GM20431 (cell line): ENCODE measurements around the gene DUS2.
"Not testable (repeated sequence)": the region's sequence is repeated elsewhere in the genome, so short reads cannot be mapped to it uniquely, and the experiment has no call there.

Source experiments
- in situ Hi-C: fragments of 300-500 bp; cut with MseI, MboI; formaldehyde crosslinking; loops from one replicate; pipeline ENCODE4 v1.15.0; 2020; ENCODE audit warnings: low sequenced_read_pairs; ENCODE audit not compliant: unreplicated experiment

The DUS2 gene

DNA sequence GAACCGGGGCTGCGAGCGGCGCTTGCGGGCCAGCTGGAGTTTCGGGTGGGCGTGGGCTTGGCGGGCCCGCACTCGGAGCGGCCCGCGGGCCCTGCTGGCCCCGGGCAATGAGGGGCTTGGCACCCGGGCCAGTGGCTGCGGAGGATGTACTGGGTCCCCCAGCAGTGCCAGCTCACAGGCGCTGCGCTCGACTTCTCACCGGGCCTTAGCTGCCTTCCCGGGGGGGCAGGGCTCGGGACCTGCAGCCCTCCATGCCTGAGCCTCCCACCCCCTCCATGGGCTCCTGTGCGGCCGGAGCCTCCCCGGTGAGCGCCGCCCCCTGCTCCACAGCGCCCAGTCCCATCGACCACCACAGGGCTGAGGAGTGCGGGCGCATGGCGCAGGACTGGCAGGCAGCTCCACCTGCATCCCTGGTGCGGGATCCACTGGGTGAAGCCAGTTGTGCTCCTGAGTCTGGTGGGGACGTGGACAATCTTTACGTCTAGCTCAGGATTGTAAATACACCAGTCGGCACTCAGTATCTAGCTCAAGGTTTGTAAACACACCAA lies 24.8 kb upstream of the DUS2 start:
- in situ Hi-C loops, result not testable (repeated sequence)

DNA sequence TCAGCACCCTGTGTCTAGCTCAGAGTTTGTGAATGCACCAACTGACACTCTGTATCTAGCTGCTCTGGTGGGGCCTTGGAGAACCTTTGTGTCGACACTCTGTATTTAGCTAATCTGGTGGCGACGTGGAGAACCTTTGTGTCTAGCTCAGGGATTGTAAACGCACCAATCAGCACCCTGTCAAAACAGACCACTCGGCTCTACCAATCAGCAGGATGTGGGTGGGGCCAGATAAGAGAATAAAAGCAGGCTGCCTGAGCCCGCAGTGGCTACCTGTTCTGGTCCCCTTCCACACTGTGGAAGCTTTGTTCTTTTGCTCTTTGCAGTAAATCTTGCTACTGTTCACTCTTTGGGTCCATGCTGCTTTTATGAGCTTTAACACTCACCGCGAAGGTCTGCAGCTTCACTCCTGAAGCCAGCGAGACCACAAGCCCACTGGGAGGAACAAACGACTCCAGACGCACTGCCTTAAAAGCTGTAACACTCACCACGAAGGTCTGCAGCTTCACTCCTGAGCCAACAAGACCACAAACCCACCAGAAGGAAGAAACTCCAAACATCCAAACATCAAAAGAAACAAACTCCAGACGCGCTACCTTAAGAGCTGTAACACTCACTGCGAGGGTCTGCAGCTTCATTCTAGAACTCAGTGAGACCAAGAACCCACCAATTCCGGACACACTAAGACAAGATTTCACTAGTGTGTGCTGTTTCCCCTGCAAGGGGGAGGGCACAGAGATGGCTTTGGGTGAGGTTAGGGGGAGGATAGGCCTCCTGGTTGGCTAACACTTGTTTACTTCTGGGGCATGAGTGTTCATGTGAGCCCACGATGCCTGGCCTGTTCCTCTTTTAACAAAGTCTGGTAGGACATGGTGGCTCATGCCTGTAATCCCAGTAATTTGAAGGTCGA lies 24.1 kb upstream of the DUS2 start, which contains the start of gene DPEP2:
DPEP2 (minus strand) TSS at position 706 of the 910 bp plus-strand sequence. CDS start 6,272 bp downstream, outside the sequence.
- in situ Hi-C loops, result not testable (repeated sequence)

DNA sequence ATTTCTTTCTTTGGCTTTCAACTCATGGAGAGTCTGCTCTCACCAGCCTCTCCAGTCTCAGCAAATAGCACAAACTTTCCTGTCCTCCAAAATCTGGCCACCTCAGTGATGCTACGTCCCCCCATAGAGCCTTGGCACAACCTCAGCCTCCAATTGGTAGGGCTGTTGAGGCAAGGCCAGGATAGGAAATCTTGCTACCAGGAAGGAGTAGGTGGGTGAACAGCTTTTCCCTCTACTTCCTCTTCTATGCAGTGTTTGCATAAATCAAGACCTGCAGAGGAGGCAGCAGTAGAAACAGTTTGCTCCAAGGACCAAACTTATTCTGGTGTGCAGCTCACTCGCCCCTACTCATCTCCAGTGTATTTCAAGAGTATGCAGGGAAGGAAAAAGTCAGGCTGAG lies 23.1 kb upstream of the DUS2 start:
- in situ Hi-C loops, result no loop called here

DNA sequence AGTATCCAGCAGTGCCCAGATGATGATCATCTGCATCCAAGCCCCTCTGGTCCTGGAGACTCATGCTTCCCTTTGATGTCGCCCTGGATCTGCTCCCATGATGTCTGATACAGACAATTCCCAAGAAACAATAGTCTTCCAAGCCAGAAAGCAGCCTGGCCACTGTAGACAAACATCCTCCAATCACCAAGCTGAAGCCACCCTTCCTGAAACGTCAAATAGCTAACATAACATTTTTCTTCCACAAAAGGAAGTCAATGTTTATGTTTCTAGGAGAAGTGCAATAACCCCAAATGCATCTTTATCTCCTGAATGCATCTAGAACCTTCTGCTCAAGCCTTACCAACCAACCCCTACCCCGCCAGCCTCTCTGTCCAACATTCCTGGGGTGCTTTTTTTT lies 22.6 kb upstream of the DUS2 start:
- in situ Hi-C loops, result no loop called here

DNA sequence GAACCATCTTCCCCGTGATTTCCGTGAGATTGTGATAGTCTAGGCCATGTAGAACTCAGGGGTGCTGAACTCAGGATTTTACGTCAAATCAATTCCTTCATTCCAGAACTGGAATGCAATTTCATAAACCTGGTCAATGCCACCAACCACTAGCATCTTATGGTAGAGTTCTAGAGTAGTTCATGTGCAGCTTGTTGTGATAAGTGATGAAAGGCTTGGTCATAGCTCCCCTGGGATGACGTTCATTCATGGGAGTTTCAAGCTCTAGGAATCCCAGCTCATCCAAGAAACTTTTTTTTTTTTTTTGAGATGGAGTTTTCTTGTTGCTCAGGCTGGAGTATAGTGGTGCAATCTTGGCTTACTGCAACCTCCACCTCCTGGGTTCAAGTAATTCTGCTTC lies 20.1 kb upstream of the DUS2 start:
- in situ Hi-C loops, result no loop called here

DNA sequence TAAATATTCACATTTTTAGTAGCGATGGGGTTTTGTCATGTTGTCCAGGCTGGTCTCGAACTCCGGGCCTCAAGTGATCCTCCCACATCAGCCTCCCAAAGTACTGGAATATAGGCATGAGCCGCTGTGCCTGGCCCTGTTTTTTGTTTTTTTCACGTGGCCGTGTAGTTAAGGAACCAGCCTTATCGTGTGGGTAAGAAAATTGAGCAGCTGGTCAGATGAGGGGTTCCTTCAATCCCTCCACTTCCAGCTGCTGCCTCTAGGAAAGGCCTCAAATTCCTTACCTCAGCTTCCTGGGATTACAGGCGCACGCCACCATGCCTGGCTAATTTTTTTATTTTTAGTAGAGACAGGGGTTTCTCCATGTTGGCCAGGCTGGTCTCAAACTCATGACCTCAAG lies 17.9 kb upstream of the DUS2 start:
- in situ Hi-C loops, result no loop called here

DNA sequence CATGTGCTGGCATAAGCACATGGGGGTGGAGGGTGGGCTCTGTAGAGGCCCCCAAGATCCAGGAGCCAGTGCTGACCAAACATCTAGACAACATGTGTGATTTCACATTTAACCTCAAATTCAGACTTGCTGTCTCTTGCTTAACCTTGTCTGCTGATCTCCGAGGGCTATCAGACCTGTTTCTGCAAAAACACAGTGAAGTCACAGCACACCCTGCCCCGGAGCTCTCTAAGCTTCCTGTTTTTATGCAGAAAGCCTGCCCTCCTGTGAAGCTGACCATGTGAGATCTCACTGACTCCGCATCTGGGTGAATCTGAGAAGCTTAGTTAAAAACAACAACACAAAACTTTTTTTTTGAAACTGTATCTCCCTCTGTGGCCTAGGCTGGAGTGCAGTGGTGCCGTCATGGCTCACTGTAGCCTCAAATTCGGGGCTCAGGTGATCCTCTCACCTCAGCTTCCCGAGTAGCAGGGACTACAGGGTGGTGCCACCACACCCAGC lies 17.2 kb upstream of the DUS2 start:
- in situ Hi-C loops, result no loop called here

DNA sequence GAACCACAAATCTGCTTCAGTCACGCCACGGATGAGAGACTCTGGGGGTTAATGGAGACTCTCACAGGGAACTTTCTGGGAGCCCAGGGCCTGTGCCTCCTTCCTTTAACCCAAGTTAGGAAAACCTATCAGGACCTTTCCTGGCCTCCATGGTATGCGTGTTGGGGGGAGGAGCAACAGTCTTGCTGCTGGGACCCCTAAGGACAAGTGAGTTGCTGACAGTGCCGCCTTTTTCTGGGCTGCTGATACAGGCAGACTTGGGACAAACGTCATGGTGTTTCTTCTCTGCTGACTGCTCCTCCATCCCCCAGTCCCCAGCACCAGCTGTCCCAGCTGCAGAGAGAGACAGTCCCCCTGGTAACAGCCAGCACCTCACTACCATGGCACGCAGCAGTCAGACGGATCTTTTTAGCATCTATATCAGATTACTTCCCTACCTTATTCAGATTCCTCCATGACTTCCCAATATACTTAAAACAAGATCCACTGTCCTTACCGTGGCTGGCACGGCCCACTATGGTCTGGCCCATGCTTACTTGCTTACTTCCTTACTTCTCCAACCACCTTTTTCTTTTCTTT lies 13.8 kb upstream of the DUS2 start:
- in situ Hi-C loops, result no loop called here

DNA sequence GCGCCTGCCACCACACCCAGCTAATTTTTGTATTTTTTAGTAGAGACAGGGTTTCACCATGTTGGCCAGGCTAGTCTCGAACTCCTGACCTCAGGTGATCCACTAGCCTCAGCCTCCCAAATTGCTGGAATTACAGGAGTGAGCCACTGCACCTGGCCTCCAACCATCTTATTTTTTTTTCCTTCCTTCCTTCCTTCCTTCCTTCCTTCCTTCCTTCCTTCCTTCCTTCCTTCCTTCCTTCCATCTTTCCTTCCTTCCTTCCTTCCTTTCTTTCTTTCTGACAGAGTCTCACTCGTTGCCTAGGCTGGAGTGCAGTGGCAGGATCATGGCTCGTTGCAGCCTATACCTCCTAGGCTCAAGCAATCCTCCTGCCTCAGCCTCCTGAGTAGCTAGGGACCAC lies 13.2 kb upstream of the DUS2 start:
- in situ Hi-C loops, result not testable (repeated sequence)

DNA sequence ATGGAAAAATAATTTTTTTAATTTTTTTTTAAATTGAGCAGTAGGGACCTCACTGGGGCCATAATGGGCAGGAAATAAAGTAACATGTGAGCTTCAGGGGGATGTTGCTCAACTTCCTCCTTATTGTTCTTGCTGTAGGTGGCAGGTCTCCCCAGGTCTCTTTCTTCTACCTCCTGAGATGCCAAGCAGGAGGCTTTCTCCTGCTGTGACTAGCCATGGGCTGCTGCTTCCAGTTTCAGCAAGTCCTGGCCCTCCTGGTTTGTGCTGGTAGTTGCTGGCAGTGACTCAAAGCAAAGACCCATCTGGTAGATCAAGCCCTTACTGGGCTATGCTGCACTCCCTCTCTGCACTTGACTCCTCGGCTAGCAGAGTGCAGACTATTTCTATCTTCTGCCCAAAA lies 9.6 kb upstream of the DUS2 start:
- in situ Hi-C loops, result no loop called here

DNA sequence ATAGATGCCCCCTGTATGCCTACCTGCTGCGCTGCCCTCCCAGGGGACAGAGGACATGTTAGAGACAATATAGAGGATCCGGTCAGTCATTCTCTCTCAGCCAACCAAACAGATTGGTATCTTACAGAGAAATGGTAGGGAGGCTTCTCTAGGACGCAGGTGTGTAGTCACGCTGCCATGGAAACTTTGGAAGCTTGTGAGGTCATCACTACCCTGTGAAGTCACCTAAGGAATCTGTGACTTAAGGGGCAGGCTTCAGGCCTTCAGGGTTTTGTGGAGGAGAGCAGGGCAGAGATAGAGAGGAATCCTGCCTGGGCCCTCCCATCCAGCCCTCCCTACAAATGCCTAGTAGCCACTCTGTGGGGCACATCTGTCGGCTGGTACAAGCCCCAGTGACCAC lies 7.4 kb upstream of the DUS2 start, which contains the start of gene DPEP2NB:
DPEP2NB (minus strand) TSS at position 231 of the 400 bp plus-strand sequence; CDS start at position 90, 141 bp downstream.
- in situ Hi-C loops, result no loop called here

DNA sequence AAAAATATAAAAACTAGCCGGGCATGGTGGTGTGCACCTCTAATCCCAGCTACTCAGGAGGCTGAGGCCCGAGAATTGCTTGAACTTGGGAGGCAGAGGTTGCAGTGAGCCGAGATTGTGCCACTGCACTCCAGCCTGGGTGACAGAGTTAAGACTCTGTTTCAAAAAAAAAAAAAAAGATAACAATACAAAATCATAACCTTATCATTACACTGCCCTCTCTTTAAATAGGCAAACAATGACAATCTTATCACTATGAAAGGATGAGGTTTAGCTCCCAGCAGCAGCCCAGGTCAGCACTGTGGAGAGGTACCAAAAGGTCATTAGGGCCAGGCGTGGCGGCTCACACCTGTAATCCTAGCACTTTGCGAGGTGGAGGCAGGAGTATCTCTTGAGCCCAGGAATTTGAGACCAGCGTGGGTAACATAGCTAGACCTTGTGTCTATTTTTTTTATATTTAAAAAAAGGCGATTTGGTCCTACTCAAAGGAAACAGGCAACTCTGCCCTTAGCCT lies 3.9 kb upstream of the DUS2 start:
- in situ Hi-C loops, result no loop called here

DNA sequence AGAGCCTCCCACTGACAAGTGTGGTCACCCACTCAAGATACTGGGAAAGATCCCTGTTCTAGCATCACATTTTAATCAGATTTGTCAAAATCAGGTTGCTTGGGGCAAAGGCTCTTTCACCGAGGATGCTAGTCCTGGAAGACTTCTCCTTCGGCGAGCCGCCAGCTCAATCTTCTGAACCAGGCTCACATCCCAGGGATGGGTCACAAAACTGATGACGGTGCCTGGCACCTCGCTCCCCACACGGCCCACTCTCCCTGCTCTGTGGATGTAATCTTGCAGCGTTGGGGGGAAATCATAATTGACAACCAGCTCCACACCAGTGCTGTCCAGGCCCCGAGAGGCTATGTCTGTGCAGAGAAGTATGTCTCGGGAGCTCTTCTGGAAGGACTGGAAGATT lies 1.6 kb upstream of the DUS2 start:
- in situ Hi-C loops, result no loop called here

DNA sequence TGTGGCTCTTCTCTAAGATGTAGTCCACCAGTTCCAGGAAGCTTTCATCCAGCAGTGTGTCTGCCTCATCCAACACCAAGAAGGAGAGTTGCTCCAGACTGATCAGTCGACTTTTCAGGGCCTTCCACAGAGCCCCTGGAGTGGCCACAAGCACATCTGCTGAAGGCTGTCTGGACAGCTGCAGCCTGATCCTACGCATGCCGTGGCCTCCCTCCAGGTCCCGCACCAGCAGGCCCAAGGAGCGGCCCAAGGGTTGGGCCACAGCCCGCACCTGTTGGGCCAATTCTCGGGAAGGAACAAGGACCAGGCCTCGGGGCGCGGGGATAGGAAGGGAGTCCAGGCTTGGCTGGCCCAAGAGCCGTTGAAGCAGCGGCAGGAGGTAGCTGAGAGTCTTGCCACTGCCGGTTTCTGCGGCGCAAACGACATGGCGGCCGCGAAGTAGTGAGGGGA lies 781 bp upstream of the DUS2 start:
- in situ Hi-C loops, result no loop called here

DNA sequence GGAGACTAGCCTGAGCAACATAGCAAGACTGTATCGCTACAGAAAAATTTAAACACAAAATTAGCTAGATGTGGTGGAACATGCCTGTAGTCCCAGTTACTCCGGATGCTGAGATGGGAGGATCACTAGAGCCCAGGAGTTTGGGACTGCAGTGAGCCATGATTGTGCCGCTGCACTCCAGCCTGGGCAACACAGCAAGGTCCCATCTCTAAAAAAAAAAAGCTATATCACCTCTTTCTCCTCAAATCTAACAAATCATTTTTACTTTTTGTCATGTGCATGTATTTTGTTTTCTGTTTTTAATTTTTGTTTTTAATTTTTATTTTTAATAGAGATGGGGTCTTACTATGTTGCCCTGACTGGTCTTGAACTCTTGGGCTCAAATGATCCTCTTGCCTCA lies 5.9 kb downstream of the DUS2 start:
- in situ Hi-C loops, result no loop called here

DNA sequence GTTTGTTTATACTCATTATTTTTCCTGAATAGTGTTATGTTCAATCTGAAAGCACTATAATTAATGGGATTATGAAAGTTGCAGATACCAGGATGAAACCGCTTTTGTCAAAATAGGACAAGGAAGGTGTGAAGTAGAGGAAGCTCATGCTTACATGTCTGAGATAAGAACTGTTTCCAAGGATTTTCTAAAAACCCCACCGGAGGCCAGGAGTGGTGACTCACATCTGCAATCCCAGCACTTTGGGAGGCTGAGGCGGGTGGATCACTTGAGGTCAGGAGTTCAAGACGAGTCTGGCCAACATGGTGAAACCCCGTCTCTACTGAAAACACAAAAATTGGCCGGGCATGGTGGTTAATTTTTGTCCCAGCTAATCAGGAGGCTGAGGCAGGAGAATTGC lies 7.0 kb downstream of the DUS2 start:
- in situ Hi-C loops, result not testable (repeated sequence)

DNA sequence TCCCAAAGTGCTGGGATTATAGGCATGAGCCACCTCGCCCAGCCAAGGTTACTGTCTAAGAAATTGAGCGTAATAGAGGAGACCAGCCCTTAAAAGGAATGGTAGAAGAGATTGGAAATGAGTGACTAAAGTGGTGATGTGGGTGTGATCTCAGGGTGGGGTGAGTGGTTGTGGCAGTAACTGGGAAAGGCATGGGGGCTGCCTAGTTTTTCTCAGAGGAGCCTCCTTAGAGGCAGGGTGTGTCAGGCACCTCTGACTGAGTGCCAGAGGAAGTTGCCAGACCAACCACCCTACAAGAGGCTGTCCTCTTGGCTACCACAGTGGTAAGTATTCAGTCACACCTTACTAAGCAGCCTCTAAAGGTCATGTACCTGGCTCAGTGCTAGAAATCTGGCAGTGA lies 8.9 kb downstream of the DUS2 start:
- in situ Hi-C loops, result no loop called here

DNA sequence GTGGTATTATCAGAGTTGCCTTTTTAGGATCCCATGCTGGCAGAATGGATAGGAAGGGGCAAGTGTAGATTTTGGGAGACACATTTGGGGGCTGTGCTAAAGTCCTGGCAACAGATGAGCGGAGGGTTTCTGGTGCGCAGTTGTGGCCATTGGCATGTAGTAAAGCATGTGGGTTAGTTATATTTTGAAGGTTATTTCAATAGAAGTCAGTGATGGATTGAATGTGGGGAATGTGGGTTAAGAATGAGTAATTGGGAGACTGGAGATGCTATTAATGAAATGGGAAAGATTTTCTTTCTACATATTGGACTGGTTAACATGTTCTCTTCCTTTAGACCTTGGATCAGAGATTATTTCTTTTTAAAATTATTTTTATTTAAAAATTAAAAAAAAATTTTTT lies 10.0 kb downstream of the DUS2 start:
- in situ Hi-C loops, result no loop called here

DNA sequence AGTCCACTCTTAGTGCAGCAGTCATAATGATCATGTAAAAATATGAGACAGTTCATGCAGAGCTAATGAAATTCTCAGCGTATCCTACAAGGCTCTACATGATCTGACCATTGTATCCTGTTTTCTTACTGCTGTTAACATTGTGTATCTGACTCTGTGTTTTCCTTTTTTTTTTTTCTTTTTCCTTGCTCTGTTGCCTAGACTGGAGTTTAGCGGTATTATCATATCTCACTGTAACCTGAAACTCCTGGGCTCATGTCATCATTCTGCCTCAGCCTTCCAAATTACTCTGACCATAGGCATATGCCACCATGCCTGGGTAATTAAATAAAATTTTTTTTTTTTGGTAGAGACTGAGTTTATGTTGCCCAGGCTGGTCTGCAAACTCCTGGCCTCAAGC lies 12.1 kb downstream of the DUS2 start:
- in situ Hi-C loops, result no loop called here

DNA sequence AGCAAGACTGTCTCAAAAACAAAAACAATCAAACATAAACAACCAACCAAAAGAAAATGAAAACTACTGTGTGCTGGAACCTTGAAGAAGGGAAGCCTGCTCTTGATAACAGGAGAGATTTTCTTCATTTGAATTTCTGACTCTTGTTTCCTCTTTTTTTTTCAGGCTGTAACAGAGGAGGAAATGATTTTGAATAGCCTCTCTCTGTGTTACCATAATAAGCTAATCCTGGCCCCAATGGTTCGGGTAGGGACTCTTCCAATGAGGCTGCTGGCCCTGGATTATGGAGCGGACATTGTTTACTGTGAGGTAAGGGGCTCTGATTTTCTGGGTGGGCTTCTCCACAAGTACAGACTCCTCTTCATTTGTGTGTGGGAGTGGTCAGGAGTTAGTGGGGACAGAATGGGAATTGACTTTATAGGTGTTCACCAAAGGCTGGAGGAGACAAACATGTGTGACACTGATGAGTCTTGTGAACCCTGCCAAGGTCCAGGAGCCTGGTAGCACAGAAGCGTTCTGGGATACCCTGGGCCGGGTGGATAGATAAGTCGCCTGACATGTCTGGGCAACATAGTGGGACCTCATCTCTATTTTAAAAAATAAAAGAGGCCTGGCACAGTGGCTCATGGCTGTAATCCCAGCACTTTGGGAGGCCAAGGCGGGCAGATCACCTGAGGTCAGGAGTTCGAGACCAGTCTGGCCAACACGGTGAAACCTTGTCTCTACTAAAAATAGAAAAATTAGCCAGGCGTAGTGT lies 14.9 kb downstream of the DUS2 start:
- in situ Hi-C loops, result no loop called here
